Left cardiac atrium (tissue), 4 donors: Measurements from ENCODE around the gene OSBPL5. TPM values are rescaled to one million over a fixed set of nuclear protein-coding genes. Genes with fewer than 3 reads are reported as not detected.
A peak's percentile ranks its signal among the peaks of the same experiment; 100 is the strongest.
"Not testable (repeated sequence)": the region's sequence is repeated elsewhere in the genome, so short reads cannot be mapped to it uniquely, and the experiment has no call there.

Experiments
- ATAC-seq, 2 donors: fragments of 200-7000 bp; cut with Tn5 transposase; one replicate each; pipeline ENCODE4 v1.9.1; 2020; ENCODE audit warnings: mild to moderate bottlenecking in 2 of 2, moderate library complexity in 2 of 2
- DNase-seq: peaks from one replicate; pipeline ENCODE4 v3.0.0-alpha.2; 2020
- intact Hi-C, 2 donors: fragments of 100-400 bp; cut with DNase I; formaldehyde crosslinking; loops; one replicate each; pipeline versions ENCODE4 v1.14.1 to v1.15.1; 2022 to 2023
- total RNA-seq, 2 donors: library from RNA; stranded (reverse); fragmentation: NEBNext Ultra II Directional; extraction: Animal tissue kit (Norgen Biotek cat#: 25700); gene quantifications; one replicate each; pipeline ENCODE4 v1.2.1, GENCODE V29; 2021
- donor health status: DM: no; HTN: yes; CAD: no.
- donor health status: DM: no; HTN: yes; CAD: no; lungs with severe emphysema.
- donor health status: DM: yes; HTN: yes; CAD: no.
- donor health status: Dilated cardiomyopathy.

Gene OSBPL5
- total RNA-seq, 2 donors from 2014 or later, result 17.3 to 21.0 TPM

GRCh38 chr11:3186166-3186953, 21.2 kb upstream of the OSBPL5 start:
- ATAC-seq (no peak), DNase-seq (no peak)
- intact Hi-C loops, result no loop called here

- DNase-seq (no peak), ATAC-seq (no peak)
- intact Hi-C loops, result no loop called here
Measured at GRCh38 chr11:3184732-3185347, 19.7 kb upstream of the OSBPL5 start.

GRCh38 chr11:3183523-3183922, 18.4 kb upstream of the OSBPL5 start:
- ATAC-seq (peak in 1 of 2 donors; percentile 21), DNase-seq (no peak)
- intact Hi-C loops, result no loop called here

- no peak for DNase-seq
- no peak for ATAC-seq
- intact Hi-C loops, result no loop called here
Measured at GRCh38 chr11:3182462-3182852, 17.3 kb upstream of the OSBPL5 start.

- ATAC-seq, result no peak
- DNase-seq, result no peak
- intact Hi-C loops, result no loop called here
Measured at GRCh38 chr11:3181725-3182461, 16.8 kb upstream of the OSBPL5 start.

- DNase-seq, result peak; percentile 4
- intact Hi-C loops, result no loop called here
- no peak for ATAC-seq
Measured at GRCh38 chr11:3180869-3181268, 15.8 kb upstream of the OSBPL5 start.

GRCh38 chr11:3178349-3178748, 13.2 kb upstream of the OSBPL5 start:
- DNase-seq (no peak), ATAC-seq (no peak)
- intact Hi-C loops, result no loop called here

- intact Hi-C loops, result no loop called here
- no peak for ATAC-seq
- DNase-seq, result no peak
Measured at GRCh38 chr11:3177931-3178330, 12.8 kb upstream of the OSBPL5 start.

GRCh38 chr11:3176487-3176886, 11.4 kb upstream of the OSBPL5 start:
- ATAC-seq, result no peak
- no peak for DNase-seq
- intact Hi-C loops, result no loop called here

GRCh38 chr11:3175194-3175593, 10.1 kb upstream of the OSBPL5 start:
- intact Hi-C loops, result no loop called here
- ATAC-seq, result no peak
- DNase-seq, result no peak

GRCh38 chr11:3174387-3174786, 9.3 kb upstream of the OSBPL5 start:
- no peak for ATAC-seq
- no peak for DNase-seq
- intact Hi-C loops, result no loop called here

- ATAC-seq (no peak), DNase-seq (no peak)
- intact Hi-C loops, result no loop called here
Measured at GRCh38 chr11:3173795-3174194, 8.7 kb upstream of the OSBPL5 start.

- ATAC-seq (no peak), DNase-seq (peak; percentile 7)
- intact Hi-C loops, result no loop called here
Measured at GRCh38 chr11:3171931-3172560, 6.9 kb upstream of the OSBPL5 start.

GRCh38 chr11:3170756-3171650, 5.9 kb upstream of the OSBPL5 start:
- peak; percentile 10 for DNase-seq
- intact Hi-C loops, result no loop called here
- no peak for ATAC-seq

- ATAC-seq, result peak in 1 of 2 donors; percentile 11
- DNase-seq, result peak; percentile 18
- intact Hi-C loops, result no loop called here
Measured at GRCh38 chr11:3170044-3170755, 5.1 kb upstream of the OSBPL5 start.

GRCh38 chr11:3169255-3170043, 4.3 kb upstream of the OSBPL5 start:
- intact Hi-C loops, result no loop called here
- DNase-seq, result peak; percentile 65
- peak; percentile 45 to 75 for ATAC-seq

GRCh38 chr11:3168742-3169254, 3.7 kb upstream of the OSBPL5 start:
- ATAC-seq, intact Hi-C loops: not testable (repeated sequence)
- DNase-seq, result peak; percentile 16
